Pancreas (tissue), 10 donors: Measurements from ENCODE around the gene MYBPC3. TPM values are rescaled to one million over a fixed set of nuclear protein-coding genes. Genes with fewer than 3 reads are reported as not detected.

ENCODE experiments used
- ATAC-seq, 4 donors: fragments of 200-7000 bp; cut with Tn5 transposase; one replicate each; pipeline versions ENCODE4 v1.8.0 to v1.9.1; 2020; ENCODE audit warnings: mild to moderate bottlenecking in 4 of 4, moderate library complexity in 4 of 4
- DNase-seq, 6 donors: peaks; one replicate each; pipeline ENCODE4 v3.0.0-alpha.2; 2020
- FAIRE-seq: peaks from 2 replicates; lab custom pipeline; 2012; peaks lifted over from hg19 to GRCh38; lab: Jason Lieb, UNC
- H3K27ac ChIP-seq, 4 donors: fragments of 200-600 bp; sonication (generic); 1 replicate in 3 of 4; 2 replicates in 1 of 4; pipeline versions ENCODE4 v1.5.0 to v1.8.0; 2020
- H3K27me3 ChIP-seq, 4 donors: fragments of 200-600 bp; one replicate each; pipeline ENCODE4 v1.8.0; 2021
- H3K36me3 ChIP-seq, 3 donors: fragments of 200-600 bp; sonication (generic) in 1 of 3; one replicate each; pipeline versions ENCODE4 v1.5.0 to v1.8.0; 2020 to 2021
- H3K4me1 ChIP-seq, 3 donors: fragments of 200-600 bp; one replicate each; pipeline ENCODE4 v1.8.0; 2021
- H3K4me3 ChIP-seq, 4 donors: fragments of 200-600 bp; sonication (generic) in 2 of 4; one replicate each; pipeline versions ENCODE4 v1.5.0 to v1.8.0; 2020 to 2021
- H3K9me3 ChIP-seq, 4 donors: fragments of 200-600 bp; one replicate each; pipeline ENCODE4 v1.8.0; 2021
- WGBS, 2 donors: extraction: QIAGEN DNeasy Blood & Tissue Kit; methylation state at CpG; one replicate each; pipeline ENCODE4 v1.1.7; 2013; 5-methylcytosine and 5-hydroxymethylcytosine counted together
- intact Hi-C, 3 donors: fragments of 100-400 bp; cut with DNase I; formaldehyde crosslinking; loops; one replicate each; pipeline versions ENCODE4 v1.11.1 to v1.14.2; 2022
- polyA plus RNA-seq, 2 donors: library from polyadenylated mRNA; stranded (reverse); fragments of 200-250 nt; gene quantifications; one replicate each; pipeline ENCODE4 v1.2.3, GENCODE V29; 2013
- total RNA-seq, 6 donors: library from RNA; stranded (reverse); fragmentation: NEBNext Ultra II Directional in 4 of 6; extraction: Animal tissue kit (Norgen Biotek cat#: 25700) in 4 of 6; gene quantifications; one replicate each; pipeline versions ENCODE4 v1.2.1 to v1.2.4, GENCODE V29; 2021 to 2023
- TF ChIP-seq, protein P1 (sequence below), 4 donors: fragments of 200-600 bp; sonication (generic) in 3 of 4; IDR thresholded peaks; one replicate each; pipeline versions ENCODE4 v1.5.0 to v1.8.0; 2021; ENCODE audit warnings: antibody characterized with exemption in 4 of 4
- donor health status: healthy with polysubstance abuse.
- donor health status: DM: no; HTN: no; CAD: no; lungs with moderate emphysema.
- donor health status: DM: no; HTN: no; CAD: no.
- donor health status: control.
- donor health status: control.
- donor health status: Bipolar disorder and iron deficiency.
- donor health status: DM: yes; HTN: yes; CAD: no.
- donor health status: DM: no; HTN: no; CAD: no.
- donor health status: DM: no; HTN: no; CAD: no.
- donor health status: DM: yes; HTN: yes; CAD: no.

MYBPC3 gene
- total and polyA plus RNA-seq, 8 donors = 0.06 to 1.0 (median 0.12) TPM; not detected in 2

DNA sequence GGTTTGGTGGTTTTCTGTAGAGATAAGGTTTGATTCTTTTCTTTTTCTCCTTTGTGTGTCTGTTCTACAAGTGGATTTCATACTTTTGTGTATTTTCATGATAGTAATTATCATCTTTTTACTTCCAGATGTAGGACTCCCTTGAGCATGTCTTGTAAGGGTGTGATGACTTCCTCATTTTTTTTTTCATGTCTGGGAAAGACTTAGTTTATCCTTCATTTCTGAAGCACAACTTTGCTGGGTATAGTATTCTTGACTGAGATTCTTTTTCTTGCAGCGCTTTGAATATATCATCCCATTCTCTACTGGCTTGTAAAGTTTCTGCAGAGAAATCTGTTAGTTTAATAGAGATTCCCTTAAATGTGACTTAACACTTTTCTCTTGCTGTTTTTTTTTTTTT, 49.6 kb downstream of the MYBPC3 start:
- DNase-seq (no peak), FAIRE-seq (no peak), ATAC-seq (no peak)
- peaks cover 0 to 66% (median 8%) of the 10 kb centered on the region in 3 donors for H3K36me3 ChIP-seq
- intact Hi-C loops = no loop called here
- TF ChIP-seq, protein P1, sequence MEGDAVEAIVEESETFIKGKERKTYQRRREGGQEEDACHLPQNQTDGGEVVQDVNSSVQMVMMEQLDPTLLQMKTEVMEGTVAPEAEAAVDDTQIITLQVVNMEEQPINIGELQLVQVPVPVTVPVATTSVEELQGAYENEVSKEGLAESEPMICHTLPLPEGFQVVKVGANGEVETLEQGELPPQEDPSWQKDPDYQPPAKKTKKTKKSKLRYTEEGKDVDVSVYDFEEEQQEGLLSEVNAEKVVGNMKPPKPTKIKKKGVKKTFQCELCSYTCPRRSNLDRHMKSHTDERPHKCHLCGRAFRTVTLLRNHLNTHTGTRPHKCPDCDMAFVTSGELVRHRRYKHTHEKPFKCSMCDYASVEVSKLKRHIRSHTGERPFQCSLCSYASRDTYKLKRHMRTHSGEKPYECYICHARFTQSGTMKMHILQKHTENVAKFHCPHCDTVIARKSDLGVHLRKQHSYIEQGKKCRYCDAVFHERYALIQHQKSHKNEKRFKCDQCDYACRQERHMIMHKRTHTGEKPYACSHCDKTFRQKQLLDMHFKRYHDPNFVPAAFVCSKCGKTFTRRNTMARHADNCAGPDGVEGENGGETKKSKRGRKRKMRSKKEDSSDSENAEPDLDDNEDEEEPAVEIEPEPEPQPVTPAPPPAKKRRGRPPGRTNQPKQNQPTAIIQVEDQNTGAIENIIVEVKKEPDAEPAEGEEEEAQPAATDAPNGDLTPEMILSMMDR (IDR thresholded peaks at IDR 0.05) = no peak
- H3K27ac ChIP-seq = no peak overlapping the region
- H3K27me3 ChIP-seq = no peaks in the 10 kb centered on the region
- H3K4me3 ChIP-seq = no peak overlapping the region
- no peaks in the 10 kb centered on the region for H3K9me3 ChIP-seq
- H3K4me1 ChIP-seq = no peaks in the 10 kb centered on the region
- WGBS, 2 donors = 88 to 96% methylated on average over 1 of the region's 1 CpG

GRCh38 chr11:47299078-47299477, 53.4 kb downstream of the MYBPC3 start:
- H3K27ac ChIP-seq = no peak overlapping the region
- H3K27me3 ChIP-seq = no peaks in the 10 kb centered on the region
- no peaks in the 10 kb centered on the region for H3K9me3 ChIP-seq
- peaks cover 0 to 72% (median 13%) of the 10 kb centered on the region in 3 donors for H3K36me3 ChIP-seq
- FAIRE-seq (no peak), ATAC-seq (no peak), DNase-seq (no peak)
- 93 to 95% methylated on average over 3 of the region's 3 CpGs for WGBS, 2 donors
- intact Hi-C loops = no loop called here
- H3K4me3 ChIP-seq = no peak overlapping the region
- H3K4me1 ChIP-seq = no peaks in the 10 kb centered on the region
- TF ChIP-seq, protein P1 (IDR thresholded peaks at IDR 0.05) = no peak

DNA sequence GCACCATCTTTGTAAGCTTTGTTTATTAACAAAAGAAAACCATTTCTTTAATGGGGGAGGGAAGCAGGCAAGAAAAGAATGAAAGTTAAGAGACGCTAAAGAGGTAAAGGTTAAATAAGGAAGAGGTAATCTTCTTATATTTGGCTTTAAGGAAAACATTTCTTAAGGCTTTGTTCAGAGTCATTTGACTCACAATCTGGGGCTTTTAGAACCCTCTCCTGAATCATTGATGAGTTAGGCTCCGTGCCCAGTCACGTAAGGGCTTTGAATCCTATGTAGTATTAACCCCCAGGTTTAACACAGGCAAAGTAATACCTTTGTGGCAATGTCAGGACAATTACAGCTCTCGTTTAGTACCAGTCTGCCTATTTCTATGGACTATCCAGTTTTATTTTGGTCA, 56.5 kb downstream of the MYBPC3 start:
- ATAC-seq = no peak

DNA sequence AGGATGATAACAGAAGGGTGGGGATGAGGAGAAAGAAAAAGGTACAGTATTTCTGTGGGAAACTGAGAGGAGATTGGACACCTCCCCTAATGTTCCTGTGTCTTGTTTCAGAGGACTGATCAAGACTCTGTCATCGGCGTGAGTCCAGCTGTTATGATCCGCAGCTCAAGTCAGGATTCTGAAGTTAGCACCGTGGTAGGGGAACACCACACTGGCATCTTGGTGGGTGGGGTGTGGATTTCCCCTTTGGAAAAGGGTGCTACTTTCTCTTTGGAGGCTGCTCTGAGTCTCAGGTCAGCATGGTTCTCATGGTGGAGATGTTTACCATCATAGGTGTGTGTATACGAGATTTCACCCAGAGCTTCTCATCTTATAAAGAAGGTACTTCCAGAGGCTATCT, 57.1 kb downstream of the MYBPC3 start:
- TF ChIP-seq, protein P1 (IDR thresholded peaks at IDR 0.05) = no peak
- WGBS, 2 donors = 93 to 95% methylated on average over 5 of the region's 5 CpGs
- FAIRE-seq = no peak
- intact Hi-C loops = no loop called here
- no peak for DNase-seq
- H3K27me3 ChIP-seq = no peaks in the 10 kb centered on the region
- ATAC-seq = no peak
- H3K36me3 ChIP-seq = peaks cover 0 to 73% (median 13%) of the 10 kb centered on the region in 3 donors
- no peaks in the 10 kb centered on the region for H3K9me3 ChIP-seq
- no peaks in the 10 kb centered on the region for H3K4me1 ChIP-seq
- no peak overlapping the region for H3K27ac ChIP-seq
- no peak overlapping the region for H3K4me3 ChIP-seq

More for the DNA sequence above, 56.5 kb downstream of the MYBPC3 start:
- DNase-seq = no peak
- Histone ChIP-seq H3K4me3 (no peak overlapping the region), H3K27me3 (no peaks in the 10 kb centered on the region), H3K36me3 (peaks cover 0 to 66% (median 13%) of the 10 kb centered on the region in 3 donors), H3K4me1 (no peaks in the 10 kb centered on the region), H3K27ac (no peak overlapping the region), H3K9me3 (no peaks in the 10 kb centered on the region)
- FAIRE-seq = no peak
- WGBS, 2 donors = 91 to 93% methylated on average over 4 of the region's 4 CpGs
- intact Hi-C loops = no loop called here
- TF ChIP-seq, protein P1 (IDR thresholded peaks at IDR 0.05) = no peak

DNA sequence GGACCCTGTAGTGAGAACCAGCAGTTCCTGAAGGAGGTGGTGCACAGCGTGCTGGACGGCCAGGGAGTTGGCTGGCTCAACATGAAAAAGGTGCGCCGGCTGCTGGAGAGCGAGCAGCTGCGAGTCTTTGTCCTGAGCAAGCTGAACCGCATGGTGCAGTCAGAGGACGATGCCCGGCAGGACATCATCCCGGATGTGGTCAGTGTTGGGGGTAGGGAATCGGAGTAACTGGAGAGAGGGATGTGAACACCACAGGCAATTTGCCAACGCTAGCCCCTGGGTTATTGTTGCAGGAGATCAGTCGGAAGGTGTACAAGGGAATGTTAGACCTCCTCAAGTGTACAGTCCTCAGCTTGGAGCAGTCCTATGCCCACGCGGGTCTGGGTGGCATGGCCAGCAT, 62.6 kb downstream of the MYBPC3 start:
- ATAC-seq = no peak
- H3K27ac ChIP-seq = no peak overlapping the region
- intact Hi-C loops = no loop called here
- H3K9me3 ChIP-seq = no peaks in the 10 kb centered on the region
- 92 to 95% methylated on average over 15 of the region's 15 CpGs for WGBS, 2 donors
- DNase-seq = no peak
- H3K4me1 ChIP-seq = no peaks in the 10 kb centered on the region
- TF ChIP-seq, protein P1 (IDR thresholded peaks at IDR 0.05) = no peak
- H3K36me3 ChIP-seq = peaks cover 0 to 75% (median 20%) of the 10 kb centered on the region in 3 donors
- no peak for FAIRE-seq
- H3K4me3 ChIP-seq = no peak overlapping the region
- no peaks in the 10 kb centered on the region for H3K27me3 ChIP-seq
